Common myeloid progenitor, CD34-positive (primary cell): ENCODE results near the gene NFYB. TPM values are rescaled to one million over a fixed set of nuclear protein-coding genes. Genes with fewer than 3 reads are reported as not detected.

Experiments
- CTCF ChIA-PET: fragments of 350-600 bp; sonication (Branson Sonifier 250); formaldehyde crosslinking; loops from one replicate; lab custom pipeline; 2021; ENCODE audit warnings: antibody characterized with exemption; lab: Charles Lee
- POLR2A ChIA-PET: fragments of 350-600 bp; sonication (Branson Sonifier 250); formaldehyde crosslinking; loops from one replicate; lab custom pipeline; 2021; ENCODE audit warnings: antibody characterized with exemption; lab: Charles Lee
- DNase-seq, 3 donors: peaks; one replicate each; pipeline versions ENCODE4 v3.0.0 to v3.0.0-alpha.2; 2013
- H3K27ac ChIP-seq, 2 experiments: 1 replicate in 1 of 2; 2 replicates in 1 of 2; pipeline ENCODE4 v1.7.0; 2013; ENCODE audit warnings: inconsistent platforms in 2 of 2, low read length in 2 of 2, mild to moderate bottlenecking in 2 of 2, low read depth in 1 of 2, moderate library complexity in 1 of 2; ENCODE audit not compliant: severe bottlenecking in 2 of 2, insufficient read depth in 1 of 2, poor library complexity in 1 of 2
- H3K27me3 ChIP-seq, 5 experiments: replicated peaks in 2 of 5; 1 replicate in 3 of 5; 2 replicates in 2 of 5; pipeline versions ENCODE4 v1.6.1 to v1.7.0; 2013; ENCODE audit warnings: low read length in 4 of 5, mild to moderate bottlenecking in 2 of 5, moderate library complexity in 2 of 5, inconsistent platforms in 1 of 5; ENCODE audit not compliant: insufficient read depth in 5 of 5, control insufficient read depth in 4 of 5
- H3K36me3 ChIP-seq, 4 experiments: 1 replicate in 2 of 4; 2 replicates in 2 of 4; pipeline versions ENCODE4 v1.6.1 to v1.7.0; 2013; ENCODE audit warnings: low read length in 3 of 4, control low read depth in 1 of 4, mild to moderate bottlenecking in 1 of 4; ENCODE audit not compliant: control insufficient read depth in 4 of 4, insufficient read depth in 4 of 4
- H3K4me1 ChIP-seq, 4 experiments: 1 replicate in 3 of 4; 2 replicates in 1 of 4; pipeline versions ENCODE4 v1.6.1 to v1.7.1; 2013; ENCODE audit warnings: low read length in 3 of 4, mild to moderate bottlenecking in 3 of 4, control low read depth in 1 of 4, inconsistent platforms in 1 of 4, moderate library complexity in 1 of 4; ENCODE audit not compliant: control insufficient read depth in 4 of 4, insufficient read depth in 4 of 4; ENCODE audit errors: control extremely low read depth in 1 of 4
- H3K4me3 ChIP-seq, 7 experiments: 1 replicate in 4 of 7; 2 replicates in 3 of 7; pipeline versions ENCODE4 v1.5.1 to v1.7.0; 2013; ENCODE audit warnings: mild to moderate bottlenecking in 7 of 7, low read length in 6 of 7, moderate library complexity in 6 of 7, inconsistent platforms in 2 of 7, low read depth in 2 of 7, control low read depth in 1 of 7; ENCODE audit not compliant: insufficient read depth in 4 of 7, control insufficient read depth in 1 of 7; ENCODE audit errors: extremely low read depth in 1 of 7
- H3K9me3 ChIP-seq, 5 experiments: 1 replicate in 4 of 5; 2 replicates in 1 of 5; pipeline versions ENCODE4 v1.6.1 to v1.7.1; 2013; ENCODE audit warnings: low read length in 4 of 5, mild to moderate bottlenecking in 2 of 5, inconsistent platforms in 1 of 5, low read depth in 1 of 5, moderate library complexity in 1 of 5; ENCODE audit not compliant: control insufficient read depth in 4 of 5, insufficient read depth in 2 of 5; ENCODE audit errors: control extremely low read depth in 1 of 5
- WGBS: methylation state at CpG from one replicate; pipeline ENCODE4 v1.1.5; 2013; ENCODE audit not compliant: insufficient coverage; 5-methylcytosine and 5-hydroxymethylcytosine counted together
- polyA plus RNA-seq: library from polyadenylated mRNA; unstranded; fragments of 120-200 nt; gene quantifications from one replicate; pipeline ENCODE4 v1.2.1, GENCODE V29; 2013

NFYB gene
- polyA plus RNA-seq, result 50.9 TPM

DNA sequence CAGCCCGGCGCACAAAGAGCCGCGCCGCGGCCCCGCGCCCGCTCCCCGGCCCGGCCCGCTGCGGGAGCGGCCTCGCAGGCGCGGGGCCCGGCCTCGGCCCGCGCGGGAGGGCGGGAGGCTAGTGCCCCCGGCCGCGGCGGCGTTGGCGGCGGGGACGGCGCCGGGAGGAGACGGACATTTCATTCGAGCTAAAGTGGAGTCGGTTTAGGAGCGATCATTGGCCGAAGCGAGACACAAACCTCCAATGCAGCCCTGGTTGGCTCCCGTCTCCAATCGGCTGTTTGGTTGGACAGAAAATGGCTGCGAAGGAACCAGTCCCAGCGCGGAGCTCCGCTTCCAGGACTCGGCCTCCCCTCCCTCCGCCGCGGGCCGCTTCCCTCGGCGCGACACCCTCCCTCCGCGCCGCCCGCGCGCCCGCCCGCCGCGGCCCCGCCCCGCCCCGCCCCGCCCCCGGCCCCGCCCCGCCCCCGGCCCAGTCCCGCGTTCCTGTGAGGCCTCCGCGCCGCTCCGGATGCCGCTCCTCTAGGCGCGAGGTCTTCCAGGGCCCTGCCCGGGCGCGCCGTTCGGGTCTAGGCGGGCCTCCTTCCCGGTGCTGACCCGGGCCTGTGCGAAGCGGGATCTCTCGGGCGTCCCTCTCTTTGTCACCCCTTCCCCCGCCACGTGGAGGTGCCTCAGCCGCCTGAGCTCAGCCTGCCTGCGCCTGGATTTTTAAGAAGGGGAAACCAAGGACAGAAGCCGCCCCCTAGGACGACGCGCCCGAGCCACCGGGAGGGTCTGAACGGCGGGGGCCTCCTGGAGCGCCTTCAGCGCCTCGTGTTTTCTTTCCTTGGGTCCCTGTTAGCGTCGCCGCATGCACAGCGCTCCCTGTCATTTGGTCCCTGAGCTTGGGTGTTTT, at the start of gene NFYB:
Gene NFYB (minus strand): TSS at position 309 of the 895 bp plus-strand sequence. CDS start 2,757 bp downstream, outside the sequence.
- peak within 1 kb of the TSS; percentile 66 to 92 (median 77) for H3K4me3 ChIP-seq
- ChIA-PET CTCF (interaction anchor here (0.6 to 1.9 kb wide), 3 partner anchors 15 to 62 kb away, joined by 3 to 6 read pairs (median 4); no protein-coding TSS in a partner anchor), POLR2A (interaction anchor here (0.7 to 2.9 kb wide), 3 partner anchors 16 to 209 kb away, joined by 4 to 11 read pairs (median 4); partner anchors contain the start of gene HSP90B1)
- DNase-seq, result peak; percentile 95 to 99 (median 99)
- peaks cover 0 to 8% (median 5%) of the 10 kb centered on the region in 4 experiments for H3K36me3 ChIP-seq
- no peaks in the 10 kb centered on the region for H3K27me3 ChIP-seq
- H3K4me1 ChIP-seq, result peaks cover 8 to 40% (median 23%) of the 10 kb centered on the region in 4 experiments
- H3K9me3 ChIP-seq, result no peaks in the 10 kb centered on the region
- WGBS, result 5% methylated on average over 77 of the region's 111 CpGs
- peak within 1 kb of the TSS; percentile 65 to 90 for H3K27ac ChIP-seq

DNA sequence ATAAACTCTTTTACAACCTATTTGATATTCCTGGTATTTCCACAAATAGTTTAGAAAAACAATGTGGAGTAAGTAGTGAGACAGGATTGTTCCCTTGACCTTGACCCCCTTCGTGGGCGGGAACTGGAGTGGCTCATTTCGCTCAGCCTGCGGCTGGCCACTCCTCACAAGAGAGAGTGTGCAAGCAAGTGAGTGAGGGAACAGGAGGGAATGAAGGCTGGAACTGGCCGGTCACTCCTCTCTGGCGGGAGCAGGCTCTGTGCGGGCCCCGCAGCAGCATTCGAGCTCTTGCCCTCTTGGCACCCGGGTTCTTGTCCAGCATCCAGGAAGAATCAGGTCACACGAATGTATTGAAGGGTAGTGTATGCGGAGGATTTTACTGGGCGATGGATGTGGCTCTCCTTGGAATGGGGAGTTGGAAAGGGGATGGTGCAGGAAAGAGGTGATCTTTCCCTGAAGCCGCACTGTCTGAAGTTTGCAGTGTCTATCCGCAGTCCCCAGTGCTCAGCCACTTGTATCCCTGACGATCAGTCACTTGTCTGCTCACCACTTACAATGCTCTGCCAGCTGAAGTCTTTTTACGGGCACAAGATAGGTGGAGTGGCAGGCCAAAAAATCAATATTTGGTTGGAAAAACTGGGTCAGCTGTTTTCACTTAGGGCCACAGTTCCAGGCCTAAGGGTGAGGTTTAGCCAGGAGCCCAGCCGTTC, 49.6 kb upstream of the NFYB start:
- CTCF ChIA-PET, result no interaction called here

DNA sequence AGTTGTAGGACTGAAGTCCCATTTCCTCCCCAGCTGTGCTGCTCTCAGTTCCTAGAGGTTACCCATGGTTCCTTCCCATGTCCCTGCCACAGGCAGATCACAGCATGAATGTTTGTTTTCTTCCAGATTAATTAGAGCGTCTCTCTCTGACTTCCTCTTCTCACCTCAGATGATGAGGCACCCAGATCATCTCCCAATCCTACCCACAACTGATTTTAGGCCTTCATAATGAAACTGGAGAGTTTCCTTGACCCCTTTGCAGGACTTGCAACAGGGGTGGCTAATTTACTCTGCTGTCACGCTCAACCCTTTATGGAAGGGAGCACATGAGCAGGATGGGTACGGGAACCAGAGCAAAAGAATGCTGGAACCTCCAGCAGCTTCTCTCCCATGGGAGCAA, 45.4 kb upstream of the NFYB start:
- Histone ChIP-seq H3K4me3 (no peak overlapping the region), H3K4me1 (peaks cover 0 to 4% (median 0%) of the 10 kb centered on the region in 4 experiments), H3K27me3 (no peaks in the 10 kb centered on the region), H3K27ac (no peak overlapping the region), H3K36me3 (no peaks in the 10 kb centered on the region), H3K9me3 (peaks cover 3 to 17% (median 6%) of the 10 kb centered on the region in 5 experiments)
- 92% methylated on average over 3 of the region's 3 CpGs for WGBS
- CTCF ChIA-PET, result no interaction called here
- POLR2A ChIA-PET, result no interaction called here
- no peak for DNase-seq

More for the DNA sequence above, 49.6 kb upstream of the NFYB start:
- H3K27ac ChIP-seq, result no peak overlapping the region
- POLR2A ChIA-PET, result no interaction called here
- peaks cover 3 to 17% (median 6%) of the 10 kb centered on the region in 5 experiments for H3K9me3 ChIP-seq
- no peak for DNase-seq
- WGBS, result 96% methylated on average over 15 of the region's 18 CpGs
- H3K27me3 ChIP-seq, result no peaks in the 10 kb centered on the region
- no peaks in the 10 kb centered on the region for H3K4me1 ChIP-seq
- no peak overlapping the region for H3K4me3 ChIP-seq
- no peaks in the 10 kb centered on the region for H3K36me3 ChIP-seq

DNA sequence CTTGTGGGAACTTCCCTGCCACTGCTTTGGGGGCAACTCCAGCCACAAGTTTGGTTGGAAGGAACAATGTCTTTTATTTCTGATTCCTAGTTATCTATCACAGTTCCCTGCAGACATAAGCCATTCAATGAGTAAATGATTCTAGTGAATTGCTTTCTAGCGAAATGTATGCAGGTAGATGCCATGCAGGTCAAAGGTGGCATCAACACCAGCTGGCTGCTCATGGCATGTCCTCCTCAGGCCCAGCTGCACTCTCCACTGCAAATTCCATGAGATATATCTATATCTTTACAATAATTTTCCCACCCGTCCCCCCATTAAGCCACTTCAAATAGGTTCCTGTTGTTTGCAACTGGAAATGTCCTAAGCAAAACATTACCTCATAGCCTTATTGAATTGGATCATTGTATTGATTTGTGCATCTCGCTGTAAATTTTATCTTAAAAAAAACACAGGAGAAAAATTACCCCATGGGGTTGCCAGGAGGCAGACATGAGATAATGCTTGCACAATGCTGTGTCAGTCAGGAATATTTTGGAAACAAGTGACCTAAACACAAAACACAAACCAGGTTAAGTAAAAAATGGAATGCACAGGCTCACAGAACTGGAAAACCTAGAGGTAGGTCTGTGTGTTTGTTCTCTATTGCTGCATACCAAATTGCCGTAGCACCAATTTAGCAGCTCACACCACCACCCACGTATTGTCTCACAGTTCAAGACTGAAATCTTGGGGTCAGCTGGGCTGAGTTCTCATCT, 44.8 kb upstream of the NFYB start:
- 100% methylated on average over 2 of the region's 5 CpGs for WGBS
- Histone ChIP-seq H3K4me1 (peaks cover 0 to 9% (median 2%) of the 10 kb centered on the region in 4 experiments), H3K4me3 (no peak overlapping the region), H3K27me3 (no peaks in the 10 kb centered on the region), H3K27ac (no peak overlapping the region), H3K9me3 (peaks cover 3 to 17% (median 6%) of the 10 kb centered on the region in 5 experiments), H3K36me3 (no peaks in the 10 kb centered on the region)
- ChIA-PET CTCF (no interaction called here), POLR2A (no interaction called here)
- no peak for DNase-seq

DNA sequence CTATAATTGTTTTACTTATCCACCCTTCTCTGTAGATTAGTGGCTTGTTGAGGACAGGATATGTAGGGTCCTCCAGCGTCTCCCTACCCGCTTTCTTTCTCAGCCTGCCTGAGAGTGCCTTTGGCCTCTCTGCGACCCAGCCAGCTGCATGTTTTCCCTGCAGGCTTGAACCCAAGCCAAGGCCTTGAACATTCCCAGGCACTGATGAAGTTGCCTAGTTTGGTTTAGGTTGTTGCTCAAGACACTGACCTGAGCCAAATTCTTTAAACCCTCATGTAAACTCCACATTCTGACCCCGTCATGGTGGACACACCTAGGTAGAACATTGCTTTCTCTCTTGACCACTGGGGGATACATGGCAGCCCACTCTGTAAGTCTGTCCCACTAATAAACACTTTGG, 44.1 kb upstream of the NFYB start:
- H3K27ac ChIP-seq, result no peak overlapping the region
- no peak overlapping the region for H3K4me3 ChIP-seq
- 100% methylated on average over 1 of the region's 4 CpGs for WGBS
- ChIA-PET POLR2A (no interaction called here), CTCF (no interaction called here)
- DNase-seq, result no peak
- peaks cover 0 to 16% (median 6%) of the 10 kb centered on the region in 4 experiments for H3K4me1 ChIP-seq
- no peaks in the 10 kb centered on the region for H3K27me3 ChIP-seq
- H3K36me3 ChIP-seq, result no peaks in the 10 kb centered on the region
- H3K9me3 ChIP-seq, result peaks cover 3 to 17% (median 6%) of the 10 kb centered on the region in 5 experiments

DNA sequence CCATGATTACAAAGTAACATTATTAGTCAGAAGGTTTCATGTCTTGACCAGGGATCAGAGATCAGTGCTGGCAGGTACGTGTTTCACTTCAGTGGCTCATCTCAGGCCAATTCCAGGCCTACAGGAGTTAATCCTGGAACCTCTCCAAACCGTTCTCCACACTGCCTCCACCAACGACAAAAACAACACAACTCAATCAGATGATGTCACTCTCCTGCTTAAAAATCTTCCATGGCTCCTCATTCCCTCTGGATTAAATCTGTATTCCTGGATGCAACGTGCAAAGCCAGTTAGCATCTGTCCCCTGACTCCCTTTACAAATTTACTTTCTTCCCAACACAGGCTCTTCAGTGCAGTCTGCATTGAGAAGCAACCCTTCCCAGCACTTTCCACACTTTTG, 43.3 kb upstream of the NFYB start:
- no peaks in the 10 kb centered on the region for H3K36me3 ChIP-seq
- no peak overlapping the region for H3K4me3 ChIP-seq
- peaks cover 3 to 17% (median 6%) of the 10 kb centered on the region in 5 experiments for H3K9me3 ChIP-seq
- no peak overlapping the region for H3K27ac ChIP-seq
- ChIA-PET POLR2A (no interaction called here), CTCF (interaction anchor here (1.0 kb wide), 1 partner anchor 16 kb away, joined by 3 read pairs; no protein-coding TSS in a partner anchor)
- peaks cover 0 to 19% (median 6%) of the 10 kb centered on the region in 4 experiments for H3K4me1 ChIP-seq
- H3K27me3 ChIP-seq, result no peaks in the 10 kb centered on the region
- 95% methylated on average over 4 of the region's 4 CpGs for WGBS
- DNase-seq, result no peak
